ENCODE measurements around the gene FASN. TPM values are rescaled to one million over a fixed set of nuclear protein-coding genes. Genes with fewer than 3 reads are reported as not detected.

The FASN gene
- total RNA-seq, 1 experiment from 2014 or later: 36.7 TPM

- DNase-seq (ENCODE audit: low spot score): no peak
Observed at GRCh38 chr17:82101301-82101715, 3.3 kb upstream of the FASN start.

DNA sequence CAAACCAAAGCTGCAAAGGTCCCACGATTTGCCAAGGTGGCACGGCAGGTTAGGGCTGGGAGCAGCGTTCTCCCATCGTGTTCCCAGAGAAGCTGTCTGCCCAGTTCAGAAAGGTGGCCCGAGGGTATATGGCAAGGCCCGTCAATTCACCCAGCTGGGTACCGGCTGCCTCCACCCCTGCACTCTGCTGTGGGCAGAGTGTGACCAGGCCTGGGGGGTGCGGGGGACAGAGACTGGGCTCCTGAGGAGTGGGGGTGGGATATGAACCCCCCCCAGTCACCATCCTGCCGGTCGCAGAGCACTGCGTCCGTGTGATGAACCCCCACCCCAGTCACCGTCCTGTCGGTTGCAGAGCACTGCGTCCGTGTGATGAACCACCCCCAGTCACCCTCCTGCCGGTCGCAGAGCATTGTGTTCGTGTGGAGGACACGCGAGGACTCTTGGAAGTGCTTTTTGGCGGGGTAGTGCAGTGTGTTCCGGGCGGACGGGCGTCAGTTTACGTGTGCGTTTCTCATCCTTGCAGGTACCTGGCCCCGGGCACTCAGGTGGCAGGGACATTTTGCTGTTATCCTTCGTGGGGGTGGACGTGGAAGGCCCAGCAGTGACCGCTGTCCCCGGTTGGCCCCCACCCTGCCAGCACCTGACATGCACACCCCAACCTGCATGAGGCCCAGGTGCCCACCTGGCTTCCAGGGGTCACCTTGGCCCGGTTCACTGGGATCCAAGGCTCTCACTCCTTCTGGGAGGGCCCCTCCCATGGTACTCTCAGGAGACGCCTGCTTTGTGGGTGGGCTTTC, 2.7 kb upstream of the FASN start:
- no peak for DNase-seq (ENCODE audit: low spot score)

DNA sequence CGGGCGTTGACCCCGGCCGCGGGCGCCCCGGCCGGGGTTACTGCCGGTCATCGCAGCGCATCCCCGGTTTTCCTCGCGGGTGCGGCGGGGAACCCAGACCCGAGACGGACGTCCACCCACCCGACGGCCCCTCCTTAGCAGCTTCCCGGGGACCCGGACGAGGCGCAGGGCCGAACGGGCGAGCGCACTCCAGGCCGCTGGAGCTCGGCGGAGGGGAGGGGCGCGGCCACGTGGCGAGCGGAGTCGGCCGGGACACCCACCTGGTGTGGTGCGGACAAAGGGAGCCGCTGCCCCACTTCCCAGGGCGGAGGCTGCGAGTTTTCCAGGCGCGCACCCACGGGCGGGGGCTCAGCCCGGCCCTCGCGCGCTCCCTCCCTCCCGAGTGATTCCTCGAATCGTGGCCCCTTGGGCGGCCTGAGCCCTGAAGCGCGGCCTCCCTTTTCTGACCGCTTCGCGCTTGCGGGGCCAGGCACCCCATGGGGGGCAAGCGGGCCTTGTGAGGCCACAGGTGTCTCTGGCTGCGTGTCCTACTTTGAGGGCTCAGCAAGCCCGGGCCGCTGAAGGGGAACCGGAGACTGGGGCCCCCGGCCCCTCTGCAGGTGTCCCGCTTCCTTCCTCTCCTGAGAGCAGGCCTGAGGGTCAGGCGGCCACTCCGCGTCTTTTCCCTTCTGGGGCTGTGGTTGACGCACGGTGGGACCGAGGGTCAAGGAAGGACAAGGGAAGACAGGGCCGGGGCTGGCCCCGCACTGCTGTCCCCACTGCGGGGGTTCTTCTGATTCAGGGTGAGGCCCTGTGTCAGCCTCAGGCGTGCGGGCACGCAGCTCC, 1.1 kb upstream of the FASN start:
- no peak for DNase-seq (ENCODE audit: low spot score)

GRCh38 chr17:82097919-82098168, 192 bp downstream of the FASN start:
- no peak for DNase-seq (ENCODE audit: low spot score)

DNA sequence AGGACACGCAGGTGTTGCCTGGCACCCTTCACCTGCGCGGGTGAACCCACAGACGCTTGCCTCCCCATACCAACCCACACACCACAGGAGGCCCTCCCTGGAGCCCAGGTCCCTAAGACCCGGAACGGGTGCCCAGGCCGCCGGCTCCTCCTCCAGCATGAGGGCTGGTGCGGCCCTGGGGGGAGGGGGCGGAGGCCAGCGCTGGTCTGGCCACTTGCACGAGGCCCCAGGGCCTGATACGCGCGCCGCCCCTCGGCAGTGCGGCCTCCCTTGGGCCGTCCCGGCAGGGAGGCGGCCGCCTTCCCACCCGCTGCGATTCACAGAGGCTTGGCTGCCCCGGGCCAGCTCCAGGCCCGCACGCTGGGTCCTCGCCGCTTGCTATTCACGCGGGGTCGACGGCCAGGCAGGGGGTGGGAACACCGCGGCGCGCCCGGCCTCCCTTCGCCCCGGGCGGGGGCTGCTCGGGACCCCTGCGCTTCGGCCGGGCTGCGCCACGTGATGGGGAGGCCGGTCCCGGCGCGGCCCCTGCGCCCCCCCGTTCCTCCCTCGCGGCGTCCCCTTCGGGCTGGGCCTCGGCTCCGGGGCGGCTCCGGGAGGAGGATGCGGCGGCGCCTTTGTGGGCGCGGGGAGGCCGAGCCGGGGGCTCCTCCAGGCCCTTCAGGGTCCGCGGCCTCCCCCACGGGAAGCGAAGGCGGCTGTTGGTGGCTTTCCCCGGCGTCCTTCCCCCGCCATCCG, 685 bp downstream of the FASN start:
- no peak for DNase-seq (ENCODE audit: low spot score)

DNA sequence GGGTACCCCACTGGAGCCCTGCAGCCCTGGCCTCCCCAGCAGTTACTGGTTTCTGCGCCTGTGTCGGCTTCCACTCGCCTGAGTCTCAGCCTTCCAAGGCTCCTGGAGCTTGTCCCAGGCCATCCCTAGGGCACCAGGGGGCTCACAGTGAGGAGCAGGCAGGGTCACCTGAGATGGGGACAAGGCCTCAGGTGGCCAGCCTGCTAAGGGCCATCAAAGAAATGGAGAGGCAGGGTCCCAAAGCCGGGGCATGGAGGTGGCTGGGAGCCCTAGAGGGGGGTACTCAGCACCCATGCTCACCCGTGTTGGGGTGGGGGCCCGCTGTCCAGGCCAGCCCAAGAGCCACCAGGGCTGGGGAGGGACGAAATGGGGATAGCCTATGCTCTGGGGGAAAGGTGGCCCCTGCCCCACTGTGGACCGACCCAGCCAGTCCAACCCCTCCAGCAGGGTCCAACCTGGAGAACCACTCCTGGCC, 1.3 kb downstream of the FASN start:
- no peak for DNase-seq (ENCODE audit: low spot score)

GRCh38 chr17:82095777-82096708, 2.0 kb downstream of the FASN start:
- no peak for DNase-seq (ENCODE audit: low spot score)

DNA sequence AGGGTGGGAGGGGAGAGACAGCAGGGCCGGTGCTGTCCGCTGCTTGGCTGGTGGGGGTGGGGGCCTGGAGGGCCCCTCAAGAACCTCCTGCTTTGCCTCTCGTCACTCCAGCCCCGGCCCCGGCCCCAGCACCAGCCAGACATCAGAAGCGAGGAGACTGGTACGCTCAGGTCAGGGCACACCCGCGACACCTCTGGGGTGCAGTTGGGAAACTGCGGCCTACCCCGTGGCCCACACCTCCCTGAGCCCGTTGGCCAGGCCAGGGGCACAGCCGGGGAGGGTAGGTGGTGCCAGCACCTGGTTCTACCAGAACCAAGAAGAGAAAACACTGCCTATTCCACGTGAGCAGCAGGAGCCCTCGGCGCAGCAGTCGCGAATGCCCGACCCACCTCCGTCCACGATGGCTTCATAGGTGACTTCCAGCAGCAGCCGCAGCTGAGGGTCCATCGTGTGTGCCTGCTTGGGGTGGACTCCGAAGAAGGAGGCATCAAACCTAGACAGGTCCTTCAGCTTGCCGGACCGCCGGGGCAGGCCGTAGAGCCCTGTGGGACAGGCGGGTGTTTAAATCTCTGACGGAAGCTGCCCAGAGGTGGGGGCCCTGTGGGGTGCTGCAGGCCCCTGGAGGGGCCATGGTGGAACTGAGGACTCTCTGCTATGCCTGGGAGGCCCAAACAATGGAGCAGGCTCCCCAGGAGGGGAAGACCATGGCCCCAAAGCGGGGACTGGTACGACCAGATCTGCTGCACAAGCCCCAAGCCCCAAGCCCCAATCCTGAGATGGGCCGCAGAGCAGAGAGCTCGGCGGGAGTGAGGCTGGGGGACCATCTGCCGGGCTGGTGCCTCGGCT, 2.9 kb downstream of the FASN start:
- DNase-seq (ENCODE audit: low spot score): no peak

- no peak for DNase-seq (ENCODE audit: low spot score)
Observed at GRCh38 chr17:82092995-82093751, 4.9 kb downstream of the FASN start.

- DNase-seq (ENCODE audit: low spot score): no peak
Observed at GRCh38 chr17:82092628-82092994, 5.4 kb downstream of the FASN start.

- DNase-seq (ENCODE audit: low spot score): no peak
Observed at GRCh38 chr17:82092094-82092586, 5.9 kb downstream of the FASN start.

DNA sequence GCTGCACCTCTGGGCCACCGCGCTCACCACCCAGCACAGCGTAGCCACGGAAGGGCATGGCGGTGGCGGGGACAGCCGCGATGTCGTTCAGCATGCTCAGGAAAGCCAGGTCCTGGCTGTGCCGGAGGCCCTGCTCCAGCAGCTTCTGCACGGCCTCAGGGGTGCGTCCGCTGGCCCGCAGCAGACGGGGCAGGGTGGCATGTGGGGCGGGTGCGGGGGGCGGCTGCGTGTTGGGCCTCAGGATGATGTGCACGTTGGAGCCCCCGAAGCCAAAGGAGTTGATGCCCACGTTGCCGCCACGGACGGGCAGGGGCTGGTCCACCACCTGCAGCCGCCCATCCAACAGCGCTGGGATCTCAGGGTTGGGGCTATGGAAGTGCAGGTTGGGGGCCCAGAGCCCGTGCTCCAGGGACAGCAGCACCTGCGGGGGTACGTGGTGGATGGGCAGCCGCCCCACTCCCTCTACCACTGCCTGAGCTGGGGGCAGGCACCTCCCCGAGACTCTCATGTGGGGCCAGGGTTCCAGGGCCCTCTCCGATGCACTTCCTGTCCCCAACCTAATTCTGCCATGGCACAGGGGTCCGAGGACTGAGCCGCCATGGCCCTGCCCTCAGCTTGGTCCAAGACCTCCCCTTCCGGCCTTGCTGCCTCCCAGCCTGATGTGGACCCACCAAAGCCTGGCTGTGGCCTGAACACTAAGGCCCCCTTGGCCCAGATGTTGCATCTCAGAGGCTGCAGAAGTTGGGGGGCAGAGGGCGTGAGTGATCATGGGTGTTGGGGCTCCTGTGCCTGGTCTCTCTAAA, 6.6 kb downstream of the FASN start:
- DNase-seq (ENCODE audit: low spot score): no peak

GRCh38 chr17:82090549-82091263, 7.3 kb downstream of the FASN start:
- DNase-seq (ENCODE audit: low spot score): no peak

DNA sequence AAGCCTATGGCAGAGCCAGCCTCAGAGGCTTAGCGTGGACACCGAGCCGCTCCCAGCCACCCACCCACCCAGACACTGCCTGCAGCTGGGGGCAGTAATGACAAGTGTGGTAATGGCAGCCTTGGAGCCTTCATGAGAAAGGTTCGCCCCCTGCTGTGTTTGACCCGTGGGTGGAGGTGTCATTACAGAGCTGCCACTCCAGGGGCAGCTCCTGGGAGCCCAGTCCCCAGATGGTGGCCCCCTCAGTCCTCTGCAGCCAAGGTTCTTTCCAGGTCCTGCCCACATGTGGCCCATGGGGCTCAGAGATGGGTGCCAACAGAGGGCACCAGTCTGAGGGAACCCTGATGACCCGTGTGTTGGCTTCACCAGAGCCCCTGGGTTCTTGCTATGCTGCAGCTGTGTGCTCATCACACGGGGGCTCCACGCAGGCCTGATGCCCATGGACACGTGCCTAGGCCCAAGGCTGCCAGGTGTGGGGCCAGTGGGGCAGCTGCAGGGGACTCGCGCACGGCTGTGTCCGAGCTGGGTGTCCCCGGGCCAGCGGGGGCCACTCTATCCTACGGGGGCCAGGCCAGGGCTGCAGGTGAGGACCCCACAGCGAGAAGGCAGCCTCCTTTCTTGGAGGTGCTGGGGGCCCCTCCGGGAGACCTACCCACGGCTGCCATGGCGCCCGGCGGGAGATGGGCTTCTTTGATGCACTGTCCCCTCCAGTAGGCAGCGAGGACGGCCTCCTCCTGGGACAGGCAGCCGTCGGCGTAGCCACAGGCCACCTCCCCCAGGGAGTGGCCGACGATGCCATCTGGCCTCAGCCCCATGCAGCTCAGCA, 8.1 kb downstream of the FASN start:
- DNase-seq (ENCODE audit: low spot score): no peak

GRCh38 chr17:82088838-82089722, 9.0 kb downstream of the FASN start:
- DNase-seq (ENCODE audit: low spot score): no peak
